Pancreas (tissue), 10 donors: Measurements from ENCODE around the gene ARHGEF7. TPM values are rescaled to one million over a fixed set of nuclear protein-coding genes. Genes with fewer than 3 reads are reported as not detected.

ENCODE experiments used
- ATAC-seq, 4 donors: fragments of 200-7000 bp; cut with Tn5 transposase; one replicate each; pipeline versions ENCODE4 v1.8.0 to v1.9.1; 2020; ENCODE audit warnings: mild to moderate bottlenecking in 4 of 4, moderate library complexity in 4 of 4
- DNase-seq, 6 donors: peaks; one replicate each; pipeline ENCODE4 v3.0.0-alpha.2; 2020
- FAIRE-seq: peaks from 2 replicates; lab custom pipeline; 2012; peaks lifted over from hg19 to GRCh38; lab: Jason Lieb, UNC
- H3K27ac ChIP-seq, 4 donors: fragments of 200-600 bp; sonication (generic); 1 replicate in 3 of 4; 2 replicates in 1 of 4; pipeline versions ENCODE4 v1.5.0 to v1.8.0; 2020
- H3K27me3 ChIP-seq, 4 donors: fragments of 200-600 bp; one replicate each; pipeline ENCODE4 v1.8.0; 2021
- H3K36me3 ChIP-seq, 3 donors: fragments of 200-600 bp; sonication (generic) in 1 of 3; one replicate each; pipeline versions ENCODE4 v1.5.0 to v1.8.0; 2020 to 2021
- H3K4me1 ChIP-seq, 3 donors: fragments of 200-600 bp; one replicate each; pipeline ENCODE4 v1.8.0; 2021
- H3K4me3 ChIP-seq, 4 donors: fragments of 200-600 bp; sonication (generic) in 2 of 4; one replicate each; pipeline versions ENCODE4 v1.5.0 to v1.8.0; 2020 to 2021
- H3K9me3 ChIP-seq, 4 donors: fragments of 200-600 bp; one replicate each; pipeline ENCODE4 v1.8.0; 2021
- CTCF ChIP-seq, 4 donors: fragments of 200-600 bp; sonication (generic) in 3 of 4; IDR thresholded peaks; one replicate each; pipeline versions ENCODE4 v1.5.0 to v1.8.0; 2021; ENCODE audit warnings: antibody characterized with exemption in 4 of 4
- WGBS, 2 donors: extraction: QIAGEN DNeasy Blood & Tissue Kit; methylation state at CpG; one replicate each; pipeline ENCODE4 v1.1.7; 2013; 5-methylcytosine and 5-hydroxymethylcytosine counted together
- intact Hi-C, 3 donors: fragments of 100-400 bp; cut with DNase I; formaldehyde crosslinking; loops; one replicate each; pipeline versions ENCODE4 v1.11.1 to v1.14.2; 2022
- polyA plus RNA-seq, 2 donors: library from polyadenylated mRNA; stranded (reverse); fragments of 200-250 nt; gene quantifications; one replicate each; pipeline ENCODE4 v1.2.3, GENCODE V29; 2013
- total RNA-seq, 6 donors: library from RNA; stranded (reverse); fragmentation: NEBNext Ultra II Directional in 4 of 6; extraction: Animal tissue kit (Norgen Biotek cat#: 25700) in 4 of 6; gene quantifications; one replicate each; pipeline versions ENCODE4 v1.2.1 to v1.2.4, GENCODE V29; 2021 to 2023
- donor health status: healthy with polysubstance abuse.
- donor health status: DM: no; HTN: no; CAD: no; lungs with moderate emphysema.
- donor health status: DM: no; HTN: no; CAD: no.
- donor health status: control.
- donor health status: control.
- donor health status: Bipolar disorder and iron deficiency.
- donor health status: DM: yes; HTN: yes; CAD: no.
- donor health status: DM: no; HTN: no; CAD: no.
- donor health status: DM: no; HTN: no; CAD: no.
- donor health status: DM: yes; HTN: yes; CAD: no.

Gene ARHGEF7
- total and polyA plus RNA-seq, 8 donors, result 13.4 to 37.7 (median 22.2) TPM

- intact Hi-C loops, result no loop called here
- no peaks in the 10 kb centered on the region for H3K27me3 ChIP-seq
- no peak for FAIRE-seq
- no peak for ATAC-seq
- no peak for DNase-seq
- no peaks in the 10 kb centered on the region for H3K36me3 ChIP-seq
- H3K4me1 ChIP-seq, result no peaks in the 10 kb centered on the region
- TF ChIP-seq CTCF (IDR thresholded peaks at IDR 0.05), result no peak
- H3K4me3 ChIP-seq, result no peak overlapping the region
- no peak overlapping the region for H3K27ac ChIP-seq
- 76 to 84% methylated on average over 13 of the region's 13 CpGs for WGBS, 2 donors
- H3K9me3 ChIP-seq, result no peaks in the 10 kb centered on the region
Measured at GRCh38 chr13:111318386-111318785, 203.3 kb downstream of the ARHGEF7 start.

GRCh38 chr13:111319521-111319920 lies 204.4 kb downstream of the ARHGEF7 start:
- no peak for FAIRE-seq
- no peak for TF ChIP-seq CTCF (IDR thresholded peaks at IDR 0.05)
- WGBS, 2 donors, result 83 to 87% methylated on average over 12 of the region's 12 CpGs
- no peak for ATAC-seq
- no peak overlapping the region for H3K27ac ChIP-seq
- DNase-seq, result no peak
- H3K4me1 ChIP-seq, result no peaks in the 10 kb centered on the region
- intact Hi-C loops, result no loop called here
- H3K36me3 ChIP-seq, result no peaks in the 10 kb centered on the region
- H3K27me3 ChIP-seq, result no peaks in the 10 kb centered on the region
- H3K9me3 ChIP-seq, result no peaks in the 10 kb centered on the region
- H3K4me3 ChIP-seq, result no peak overlapping the region

- Histone ChIP-seq H3K36me3 (no peaks in the 10 kb centered on the region), H3K4me3 (no peak within 1 kb of the TSS), H3K27me3 (no peaks in the 10 kb centered on the region), H3K9me3 (no peaks in the 10 kb centered on the region), H3K27ac (no peak within 1 kb of the TSS), H3K4me1 (no peaks in the 10 kb centered on the region)
- FAIRE-seq, result no peak
- TF ChIP-seq CTCF (IDR thresholded peaks at IDR 0.05), result no peak
- ATAC-seq, result no peak
- 65 to 66% methylated on average over 35 of the region's 35 CpGs for WGBS, 2 donors
- DNase-seq, result no peak
- intact Hi-C loops, result no loop called here
Measured at GRCh38 chr13:111319998-111320911, 205.1 kb downstream of the ARHGEF7 start, which contains the start of gene TEX29. TEX29 (plus strand) TSS chr13:111320642; CDS start chr13:111320891, 249 bp downstream.

GRCh38 chr13:111322001-111322915 lies 207.1 kb downstream of the ARHGEF7 start:
- H3K9me3 ChIP-seq, result no peaks in the 10 kb centered on the region
- H3K4me3 ChIP-seq, result no peak overlapping the region
- WGBS, 2 donors, result 85 to 88% methylated on average over 19 of the region's 19 CpGs
- DNase-seq, result no peak
- no peak for ATAC-seq
- H3K4me1 ChIP-seq, result no peaks in the 10 kb centered on the region
- no peak for FAIRE-seq
- H3K27me3 ChIP-seq, result no peaks in the 10 kb centered on the region
- intact Hi-C loops, result no loop called here
- H3K36me3 ChIP-seq, result no peaks in the 10 kb centered on the region
- TF ChIP-seq CTCF (IDR thresholded peaks at IDR 0.05), result no peak
- no peak overlapping the region for H3K27ac ChIP-seq
